Central memory CD4-positive, alpha-beta T cell (primary cell): ENCODE data around the gene KCNMB2.

Experiments used
- DNase-seq: peaks from one replicate; pipeline ENCODE4 v3.0.0; 2022

Gene KCNMB2

DNA sequence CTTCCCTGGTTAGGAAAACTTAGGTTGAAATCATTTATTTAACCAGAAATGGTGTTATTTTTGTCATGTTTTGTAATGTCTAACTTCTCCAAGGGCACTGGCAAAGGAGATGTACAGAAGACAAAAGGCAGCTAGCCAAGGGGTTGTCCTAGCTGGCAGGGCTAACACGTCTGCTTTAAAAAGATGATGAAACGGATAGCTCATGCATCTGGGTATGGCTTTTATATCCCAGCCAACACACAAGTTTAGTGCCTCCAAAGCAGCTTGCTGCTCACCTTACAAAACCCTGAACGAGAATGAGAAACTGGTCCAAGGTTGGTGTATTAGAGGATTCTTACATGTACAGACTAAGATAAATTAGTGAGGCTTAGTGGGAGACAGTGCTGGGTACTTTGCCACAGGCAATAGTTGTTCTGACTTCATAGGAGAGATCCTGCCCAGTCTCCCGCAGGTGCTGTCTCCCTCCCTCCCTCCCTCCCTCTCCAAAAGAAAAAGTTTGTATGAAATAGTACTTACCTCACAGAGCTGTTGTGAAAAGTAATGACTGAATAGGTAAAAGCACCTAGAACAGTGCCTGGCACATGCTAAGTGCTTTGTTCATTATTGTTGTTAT is 47.8 kb downstream of the KCNMB2 start:
- no peak for DNase-seq

DNA sequence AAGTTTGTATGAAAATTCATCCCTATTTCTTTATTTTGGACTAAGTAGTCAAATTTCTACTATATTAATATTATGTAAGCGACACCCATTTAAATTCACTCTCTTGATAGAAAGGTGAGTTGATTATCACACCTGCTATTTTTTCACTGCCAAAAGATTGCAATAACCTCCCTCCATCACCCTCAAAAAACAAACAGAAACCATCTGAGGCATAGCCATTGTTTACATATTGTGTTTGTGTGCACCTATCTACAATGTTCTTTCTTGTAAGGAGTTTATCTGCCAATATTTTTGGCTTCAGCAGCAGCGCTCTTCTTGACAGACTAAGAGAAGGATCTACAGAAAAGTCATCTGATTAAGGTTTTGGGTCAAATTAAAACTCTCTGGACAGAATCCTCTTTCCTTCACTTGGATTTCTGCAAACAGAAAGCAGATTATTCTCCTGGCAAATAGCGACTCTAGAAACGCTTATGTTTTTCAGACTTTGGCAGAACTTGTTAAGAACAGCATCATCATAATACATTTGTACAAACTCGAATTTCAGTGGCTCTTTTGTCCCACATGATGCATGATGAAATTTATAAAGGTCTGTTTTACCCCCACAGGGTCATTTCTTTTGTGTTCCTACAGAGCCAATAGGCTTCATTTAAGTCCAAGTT is 48.6 kb downstream of the KCNMB2 start:
- no peak for DNase-seq

DNA sequence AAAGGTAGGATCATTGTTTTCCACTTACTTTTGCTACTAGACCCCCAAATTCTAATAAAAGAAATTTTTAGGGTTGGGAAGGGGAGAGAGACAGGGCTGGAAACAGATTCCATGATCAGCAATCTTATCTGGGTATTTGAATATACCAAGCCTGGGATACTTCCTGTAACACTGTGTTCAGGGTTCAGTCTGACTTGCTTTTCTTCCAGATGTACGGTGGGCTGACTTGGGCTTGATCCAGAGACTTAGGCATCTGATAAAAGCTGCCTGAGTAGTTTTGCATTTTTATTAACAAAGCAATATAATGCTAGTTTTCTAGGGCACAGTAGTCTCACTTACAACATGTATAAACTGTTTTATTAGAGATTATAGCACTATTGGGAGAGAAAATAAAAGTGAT is 49.2 kb downstream of the KCNMB2 start:
- DNase-seq, result no peak

DNA sequence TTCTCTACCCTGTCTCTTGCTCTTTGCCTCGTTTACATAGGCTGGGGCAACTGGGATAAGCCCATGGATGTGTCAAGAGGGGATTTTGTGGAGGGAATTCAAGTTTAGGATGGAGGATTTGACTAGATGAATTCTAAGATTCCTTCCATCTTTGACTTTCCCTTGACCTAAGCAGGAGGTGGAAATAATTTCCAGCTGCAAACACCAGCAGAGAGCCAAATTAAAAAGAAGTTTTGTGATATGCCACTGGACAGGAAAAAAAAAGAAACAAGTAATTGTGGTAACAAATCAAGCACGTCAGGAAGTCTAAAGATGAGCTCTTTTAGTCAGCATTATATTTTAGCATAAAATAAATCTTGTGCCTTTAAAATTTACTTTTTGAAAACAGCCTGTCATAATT is 49.8 kb downstream of the KCNMB2 start:
- no peak for DNase-seq

DNA sequence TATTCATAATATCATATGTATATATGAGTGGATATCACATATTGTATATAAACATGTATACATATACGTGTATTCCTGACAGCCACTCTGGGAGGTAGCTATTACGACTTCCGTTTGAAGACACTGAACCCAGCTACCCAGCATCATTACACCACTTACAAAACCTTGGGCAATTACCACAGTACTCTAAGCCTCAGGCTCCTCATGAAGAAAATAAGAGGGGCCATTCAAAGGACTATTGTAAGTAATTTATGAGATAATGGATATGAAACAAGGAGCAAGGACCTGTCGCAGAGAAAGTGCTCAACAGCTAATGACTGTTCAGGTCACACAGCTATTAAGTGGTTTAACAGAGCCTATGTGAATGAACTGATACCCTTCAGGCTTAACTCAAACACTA is 52.4 kb downstream of the KCNMB2 start:
- DNase-seq, result no peak

DNA sequence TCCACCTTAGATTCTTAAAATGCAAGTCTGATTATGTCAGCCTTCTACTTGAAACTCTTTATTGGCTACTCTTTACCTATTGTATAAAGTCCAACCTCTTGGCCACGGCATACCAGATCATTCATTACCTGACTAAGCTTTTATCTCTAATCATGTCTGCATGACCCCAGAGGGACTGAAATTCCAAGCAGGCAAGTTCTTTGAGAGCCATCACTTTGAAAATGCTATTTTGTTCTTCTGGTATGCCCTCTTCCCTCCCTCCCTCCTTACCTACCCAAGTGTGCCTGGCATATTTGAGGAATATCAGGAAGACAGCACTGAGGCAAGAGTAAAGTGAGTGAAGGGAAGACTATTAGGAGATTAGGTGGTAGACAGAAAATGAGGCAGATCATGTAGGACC is 57.5 kb downstream of the KCNMB2 start:
- no peak for DNase-seq

DNA sequence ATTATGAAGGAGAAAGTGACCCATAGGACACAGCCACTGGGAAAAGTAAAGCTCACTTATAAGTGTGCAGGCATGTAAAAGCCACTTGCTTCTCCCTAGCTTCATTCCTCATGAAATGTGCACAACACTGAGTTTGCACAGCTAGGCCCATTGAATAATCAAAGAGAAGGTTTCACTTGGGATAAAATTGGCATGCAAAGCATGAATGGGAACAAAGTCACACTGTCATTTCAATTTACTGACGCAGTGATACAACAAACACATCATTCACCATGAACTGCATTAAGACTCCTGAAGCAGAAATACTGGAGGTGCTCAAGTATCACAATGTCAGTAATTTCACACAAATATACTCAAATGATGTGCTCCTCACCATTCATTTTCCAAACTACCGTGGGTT is 61.1 kb downstream of the KCNMB2 start:
- no peak for DNase-seq

DNA sequence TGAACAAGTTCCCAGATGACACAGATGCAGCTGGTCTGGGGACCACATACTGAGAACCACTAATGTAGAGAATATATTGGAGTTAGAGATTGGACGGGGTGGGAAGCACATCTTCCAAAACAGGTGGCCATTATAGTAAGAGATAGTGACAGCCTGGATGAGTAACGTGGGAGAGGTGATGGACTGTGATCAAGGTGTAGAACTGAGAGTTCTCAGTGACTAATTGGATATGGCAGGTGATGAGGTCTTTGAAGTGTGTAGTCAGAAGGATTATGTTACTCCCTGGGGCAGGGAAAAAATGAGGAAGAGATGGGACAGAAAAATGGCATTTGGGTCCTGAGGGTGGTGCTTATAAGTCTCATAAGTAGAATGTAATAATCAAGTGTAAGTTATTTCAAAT is 66.6 kb downstream of the KCNMB2 start:
- no peak for DNase-seq

DNA sequence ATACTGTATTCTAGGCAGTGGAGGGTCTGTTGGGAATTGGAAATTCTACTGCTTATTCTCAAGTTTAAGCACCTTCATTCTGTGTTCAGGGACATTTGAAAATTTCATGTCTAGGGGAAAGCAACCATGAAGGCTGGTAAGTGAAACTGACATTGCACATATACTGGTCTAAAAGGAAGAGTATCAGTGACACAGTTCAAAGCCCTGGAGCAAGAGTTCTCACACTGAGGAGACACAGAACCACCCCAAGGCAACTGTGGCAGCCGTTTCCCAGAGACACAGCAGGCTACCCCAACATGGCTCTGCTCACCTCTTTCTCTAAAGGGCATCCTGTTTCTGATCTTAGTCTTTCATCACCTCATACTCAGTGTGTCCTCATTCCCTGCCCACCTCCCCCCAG is 67.5 kb downstream of the KCNMB2 start:
- no peak for DNase-seq

DNA sequence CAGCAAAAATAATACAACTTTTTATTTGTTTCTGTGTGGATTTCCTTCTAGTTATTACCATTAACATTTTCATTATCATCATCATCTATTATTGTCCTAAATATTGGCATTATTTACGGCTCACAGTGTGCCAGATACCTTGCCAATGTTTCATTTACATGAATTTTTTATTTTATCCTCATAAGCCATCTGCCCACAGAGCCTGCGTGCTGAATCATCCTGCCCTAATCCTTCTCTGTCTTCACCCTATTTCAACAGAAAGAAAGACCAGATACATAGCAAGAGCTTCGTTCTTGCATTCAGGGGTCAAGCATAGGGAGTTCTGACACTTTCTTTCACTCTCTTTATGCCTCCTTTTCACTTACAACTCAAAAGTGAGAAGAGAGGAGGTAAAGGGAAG is 82.0 kb downstream of the KCNMB2 start:
- no peak for DNase-seq

DNA sequence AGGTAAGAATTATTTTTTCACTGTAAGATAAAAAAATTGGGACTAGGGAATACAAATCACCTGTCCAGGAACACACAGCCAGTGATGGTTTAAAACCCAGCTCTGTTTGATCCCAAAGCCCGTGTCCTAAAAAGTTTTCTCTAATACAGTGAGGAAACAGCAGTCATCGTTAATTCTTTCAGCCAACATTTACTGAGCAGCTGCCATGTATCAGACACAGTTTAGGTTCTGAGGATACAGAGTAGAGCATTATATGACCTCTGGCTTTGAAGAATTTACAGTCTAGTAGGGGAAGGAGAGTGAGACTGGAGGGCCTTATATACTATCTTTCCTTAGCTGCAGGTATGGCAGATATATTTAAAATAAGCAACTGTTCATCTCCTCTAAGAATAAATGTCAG is 82.7 kb downstream of the KCNMB2 start:
- DNase-seq, result no peak

DNA sequence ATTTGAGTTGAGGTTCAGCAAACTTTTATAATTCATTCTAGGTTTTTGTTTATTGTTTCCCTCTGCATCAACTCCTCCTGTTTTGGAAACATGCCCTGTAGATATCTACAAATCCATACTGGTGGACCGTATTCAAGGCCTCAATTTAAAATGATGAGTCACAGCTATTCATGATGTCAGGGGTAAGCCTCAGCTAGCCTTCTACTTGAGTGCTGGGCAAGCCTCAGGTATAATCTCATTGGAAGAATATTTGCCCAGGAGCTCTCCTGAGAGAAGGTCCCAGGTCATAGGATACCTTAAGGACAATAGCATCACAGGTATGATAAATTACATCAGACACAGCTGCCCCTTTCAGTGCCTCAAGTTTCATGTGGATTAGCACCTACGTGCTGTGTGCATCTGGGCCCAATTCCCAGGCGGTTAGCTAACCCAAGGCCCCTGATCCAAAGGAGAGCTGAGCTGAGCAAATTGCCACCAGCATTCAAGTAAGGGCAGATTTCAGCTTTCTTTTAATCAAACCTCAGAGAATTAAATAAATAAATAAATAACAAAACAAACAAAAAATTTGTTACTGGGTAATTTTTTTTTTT is 87.5 kb downstream of the KCNMB2 start:
- no peak for DNase-seq

DNA sequence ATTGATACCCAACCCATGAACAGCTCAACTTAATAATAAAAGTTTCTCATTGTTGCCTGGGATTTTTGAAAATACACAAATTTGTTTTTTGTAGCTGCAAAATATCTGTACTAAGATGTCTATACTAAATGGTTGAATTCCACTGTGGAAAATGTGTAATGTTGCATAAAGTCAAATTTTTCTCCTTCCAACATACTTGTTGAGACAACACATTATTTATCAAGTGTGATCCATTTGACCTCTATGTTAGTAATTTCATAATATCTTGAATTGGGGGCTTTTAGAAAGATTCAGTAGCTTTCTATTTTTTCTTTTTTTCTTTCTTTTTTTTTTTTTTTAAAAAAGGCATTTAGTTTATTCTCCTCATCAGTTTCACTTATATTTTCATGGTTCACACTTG is 88.0 kb downstream of the KCNMB2 start:
- DNase-seq, result no peak

DNA sequence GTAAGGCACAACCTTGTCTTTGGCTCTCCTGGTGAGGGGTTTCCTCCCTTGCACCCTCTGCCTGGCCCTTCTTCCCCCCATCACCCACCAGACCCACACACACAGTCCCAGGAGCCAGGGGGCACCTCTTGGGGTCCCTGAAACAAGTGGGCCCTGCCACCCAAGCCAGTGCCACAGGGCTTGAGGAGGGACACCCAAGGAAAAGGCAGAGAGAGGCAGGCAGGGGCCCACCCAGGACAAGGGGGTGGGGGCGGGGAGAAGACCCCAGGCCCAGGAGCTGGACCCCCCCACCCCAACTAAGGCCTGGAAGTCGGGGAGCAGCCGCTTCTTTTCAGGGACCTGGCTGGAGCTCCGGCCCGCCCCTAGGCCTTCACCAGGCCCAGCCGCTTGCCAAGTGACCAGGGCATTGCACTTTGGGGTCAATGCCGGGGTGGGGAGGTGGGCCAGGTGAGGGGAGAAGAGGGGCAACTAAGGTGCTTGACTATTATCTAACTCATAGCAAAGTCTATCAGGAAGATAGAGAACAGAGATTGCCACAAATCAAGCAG is 88.9 kb downstream of the KCNMB2 start:
- no peak for DNase-seq

DNA sequence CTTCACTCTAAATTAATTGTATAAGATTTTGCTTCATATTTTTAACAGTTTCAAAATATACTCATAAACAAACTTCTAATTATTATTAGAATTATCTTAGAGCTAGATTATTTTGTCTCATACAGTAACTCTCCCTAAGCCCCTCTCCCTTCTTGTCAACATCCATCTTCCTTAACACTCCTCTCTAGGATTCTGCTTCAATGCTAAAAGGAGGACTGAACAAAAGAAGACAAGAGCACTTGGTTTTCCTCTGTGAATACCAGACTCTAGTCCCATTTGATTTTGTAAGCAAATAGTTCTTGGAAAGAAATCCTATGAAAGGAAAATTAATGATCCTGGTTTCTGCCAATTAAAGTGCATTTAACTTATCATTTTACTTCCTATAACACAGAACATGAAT is 91.8 kb downstream of the KCNMB2 start:
- no peak for DNase-seq

DNA sequence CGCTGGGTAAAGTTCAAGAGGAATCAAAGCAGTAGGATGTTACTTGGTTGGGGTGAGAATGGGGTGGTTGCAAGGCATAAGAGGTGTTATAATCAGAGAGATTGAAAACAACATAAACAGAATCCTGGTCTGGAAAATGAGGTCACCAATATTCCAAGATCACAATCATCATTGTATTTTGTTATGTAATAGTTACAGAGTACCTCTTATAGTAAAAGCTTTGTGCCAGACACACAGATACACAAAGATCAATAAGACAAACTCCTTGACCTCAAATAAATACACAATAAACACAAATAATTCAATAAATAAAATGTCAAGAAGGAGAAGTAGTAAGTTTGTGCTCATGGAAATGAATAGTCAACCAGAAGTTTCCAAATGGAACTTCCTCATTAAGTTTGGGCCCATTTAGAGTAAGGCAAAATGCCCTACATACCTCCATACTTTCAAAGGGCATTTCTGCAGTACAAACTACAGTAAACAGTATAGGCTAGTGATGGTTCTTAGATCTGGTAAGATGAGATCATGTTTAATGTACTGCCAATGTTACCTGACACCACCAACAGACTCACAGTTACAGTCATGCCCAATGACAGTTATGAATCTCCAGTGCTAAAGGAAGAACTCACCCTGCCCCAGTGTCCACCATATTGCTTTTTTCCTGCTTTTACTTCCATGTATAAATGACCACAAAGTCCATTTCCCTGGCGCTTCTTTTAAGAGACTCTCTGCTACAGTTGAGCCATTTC is 93.4 kb downstream of the KCNMB2 start:
- no peak for DNase-seq

DNA sequence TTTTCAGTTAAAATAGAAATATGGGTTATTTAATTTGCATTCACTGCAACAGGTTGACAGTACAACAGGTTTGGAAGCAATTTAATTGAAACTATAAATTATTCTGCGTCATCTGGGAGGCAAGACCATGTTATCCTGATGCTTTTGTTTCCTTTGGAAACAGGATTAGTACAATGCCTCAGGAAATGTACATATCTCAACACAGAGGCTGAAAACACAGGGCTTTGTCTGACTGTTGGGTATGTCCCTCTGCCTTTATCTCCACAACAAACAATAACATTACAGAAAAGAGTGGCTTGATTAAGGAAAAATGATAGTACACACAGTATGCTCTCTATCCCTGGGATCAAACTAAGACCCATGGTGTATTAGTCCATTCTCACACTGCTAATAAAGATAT is 95.7 kb downstream of the KCNMB2 start:
- no peak for DNase-seq

DNA sequence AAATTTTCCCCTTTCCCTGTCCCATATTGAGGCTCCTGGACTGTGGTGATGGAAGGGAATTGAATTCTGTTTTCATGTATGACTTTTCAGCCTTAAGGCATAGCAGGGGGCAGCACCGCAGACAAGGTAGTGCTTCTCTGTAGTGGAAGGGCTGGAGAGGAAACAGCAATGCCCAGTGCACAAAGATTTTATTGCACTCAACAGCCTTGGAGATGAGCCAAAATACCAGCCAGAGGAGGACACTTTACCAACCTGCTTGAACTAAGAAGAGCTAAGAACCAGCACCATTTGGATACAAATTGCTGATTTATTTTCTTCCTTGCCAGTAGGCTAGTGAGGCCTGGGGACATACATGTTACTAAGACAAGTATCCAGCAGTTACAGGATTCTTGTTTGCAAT is 98.7 kb downstream of the KCNMB2 start:
- no peak for DNase-seq

DNA sequence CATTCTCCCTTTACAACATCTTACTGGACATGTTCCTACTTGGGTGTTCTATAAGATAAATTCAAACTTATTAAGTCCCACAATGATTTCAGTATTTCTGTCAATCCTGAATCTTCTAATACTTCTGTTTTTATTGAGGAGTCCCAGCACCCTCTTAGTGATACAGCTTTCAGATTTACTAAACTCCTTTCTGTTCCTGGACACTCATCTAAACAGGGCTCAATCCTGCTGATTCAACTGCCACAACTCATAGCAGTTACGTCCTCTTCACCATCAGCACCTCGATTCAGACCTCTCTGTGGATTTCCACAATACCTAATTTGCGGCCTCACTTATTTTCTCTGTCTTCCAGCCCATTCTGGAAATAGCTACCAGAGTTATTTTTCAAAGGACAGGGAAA is 101.6 kb downstream of the KCNMB2 start:
- DNase-seq, result no peak

DNA sequence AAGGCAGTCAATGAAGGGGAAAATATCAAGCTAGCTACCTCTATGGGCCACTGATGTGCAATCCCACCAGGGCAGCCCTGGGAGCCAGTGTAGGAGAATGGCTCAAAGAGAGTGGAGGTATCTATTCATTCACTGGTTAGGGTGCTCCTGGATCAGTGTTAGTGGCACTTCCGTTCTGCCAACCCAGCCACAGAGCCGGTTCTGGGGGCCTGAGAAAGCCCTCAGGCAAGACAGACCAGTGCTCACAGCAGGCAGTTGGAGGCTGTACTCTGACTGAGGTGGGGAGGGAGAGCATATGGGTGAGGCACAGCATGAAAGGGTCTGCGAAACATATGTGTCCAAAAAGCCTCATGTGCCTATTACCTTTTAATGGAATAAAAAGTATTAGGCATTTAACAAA is 109.3 kb downstream of the KCNMB2 start:
- no peak for DNase-seq

DNA sequence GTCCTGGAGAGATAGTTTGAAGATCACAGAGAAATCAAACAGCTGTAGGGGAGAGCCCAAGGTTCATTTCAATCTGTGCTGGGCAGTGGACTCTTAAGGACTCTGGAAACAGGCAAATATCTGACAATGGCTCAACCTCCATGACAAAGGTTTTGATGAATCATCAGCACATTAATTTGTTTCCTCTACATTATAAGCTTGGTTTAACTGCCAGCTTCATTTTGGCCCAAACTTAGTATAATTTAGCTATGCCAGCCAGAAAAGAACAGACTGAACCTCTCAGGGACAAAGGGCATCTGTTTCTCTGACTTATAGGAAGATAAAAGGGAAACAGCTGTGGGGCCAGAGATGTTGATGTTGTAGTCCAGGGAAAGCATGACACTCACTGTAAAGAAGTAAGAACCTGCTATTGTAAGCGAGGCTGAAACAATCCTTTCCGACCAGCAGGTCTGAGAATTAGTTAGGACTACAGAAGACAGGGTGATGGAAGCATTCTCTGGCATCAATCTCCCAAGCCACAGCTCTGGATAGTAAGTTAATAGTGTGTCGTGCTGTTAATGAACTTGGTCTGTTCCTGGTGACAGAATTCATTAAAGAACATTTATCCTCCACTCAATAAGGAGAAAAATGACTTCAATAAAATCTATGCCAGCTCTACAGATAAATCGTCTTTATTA is 110.1 kb downstream of the KCNMB2 start:
- DNase-seq, result no peak

DNA sequence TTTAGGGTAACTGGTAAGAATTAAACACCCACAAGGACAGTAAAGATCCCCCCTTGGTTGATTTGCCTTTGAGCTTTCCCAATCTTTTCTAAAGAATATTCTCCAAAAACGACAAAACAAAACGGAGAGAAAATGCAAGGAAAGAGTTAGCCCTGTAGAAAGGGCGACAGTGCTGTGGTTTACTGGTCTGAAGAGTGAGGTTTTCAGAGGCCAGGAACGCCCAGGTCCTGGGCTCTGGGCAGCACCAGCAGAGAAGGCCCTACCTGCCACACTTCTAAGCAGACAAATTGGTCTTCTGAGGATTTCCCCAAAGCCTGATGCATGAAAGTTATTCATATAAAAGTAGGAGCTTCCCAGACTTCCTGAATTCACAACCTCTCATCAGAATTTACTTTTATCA is 119.3 kb downstream of the KCNMB2 start:
- DNase-seq, result no peak

DNA sequence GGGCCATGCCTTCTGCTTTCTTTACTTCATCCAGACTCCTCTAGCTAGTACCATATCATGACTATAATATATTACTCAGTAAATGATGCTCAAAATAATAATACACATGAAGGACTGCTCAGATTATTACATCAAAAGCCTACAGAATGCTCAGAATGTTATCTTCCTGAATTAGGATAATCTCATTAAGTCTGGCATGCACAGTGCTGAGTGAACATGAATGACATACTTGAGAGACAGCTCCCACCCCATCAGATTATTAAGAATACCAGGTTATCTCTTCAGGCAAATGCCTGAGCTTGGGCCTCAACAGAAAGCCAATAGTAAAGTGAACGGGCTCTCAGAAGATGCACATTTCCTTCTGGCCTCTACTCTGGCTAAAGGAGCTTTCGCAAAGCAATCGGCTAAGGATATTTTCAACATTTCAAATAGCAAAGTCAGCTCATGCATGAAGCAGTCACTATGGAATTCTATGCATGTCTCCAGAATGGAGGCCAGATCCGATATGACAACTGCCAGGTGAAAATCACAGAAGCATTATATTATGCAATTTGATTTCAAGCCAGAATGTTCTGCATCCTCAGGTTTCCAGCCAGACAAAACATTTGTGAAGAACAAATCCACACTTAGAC is 122.6 kb downstream of the KCNMB2 start:
- DNase-seq, result no peak
